ENCODE measurements around the gene SLC22A4.

SLC22A4 gene

GRCh38 chr5:132300577-132301343 is 6.6 kb downstream of the SLC22A4 start:
- no peak for DNase-seq (ENCODE audit: low read depth in 2 of 2)

GRCh38 chr5:132301344-132302271 is 7.4 kb downstream of the SLC22A4 start:
- no peak for DNase-seq (ENCODE audit: low read depth in 2 of 2)

- no peak for DNase-seq (ENCODE audit: low read depth in 2 of 2)
Measured at GRCh38 chr5:132302413-132302812, 8.2 kb downstream of the SLC22A4 start.

- DNase-seq (ENCODE audit: low read depth in 2 of 2): no peak
Measured at GRCh38 chr5:132303589-132303988, 9.4 kb downstream of the SLC22A4 start.

GRCh38 chr5:132305420-132305819 is 11.2 kb downstream of the SLC22A4 start:
- no peak for DNase-seq (ENCODE audit: low read depth in 2 of 2)

- DNase-seq (ENCODE audit: low read depth in 2 of 2): no peak
Measured at GRCh38 chr5:132308701-132309100, 14.5 kb downstream of the SLC22A4 start.

GRCh38 chr5:132309679-132310078 is 15.5 kb downstream of the SLC22A4 start:
- DNase-seq (ENCODE audit: low read depth in 2 of 2): no peak

GRCh38 chr5:132310141-132310834 is 16.1 kb downstream of the SLC22A4 start:
- no peak for DNase-seq (ENCODE audit: low read depth in 2 of 2)

- no peak for DNase-seq (ENCODE audit: low read depth in 2 of 2)
Measured at GRCh38 chr5:132313366-132313765, 19.2 kb downstream of the SLC22A4 start.

- DNase-seq (ENCODE audit: low read depth in 2 of 2): no peak
Measured at GRCh38 chr5:132313961-132314432, 19.8 kb downstream of the SLC22A4 start.

GRCh38 chr5:132315529-132316067 is 21.4 kb downstream of the SLC22A4 start:
- no peak for DNase-seq (ENCODE audit: low read depth in 2 of 2)

- DNase-seq (ENCODE audit: low read depth in 2 of 2): no peak
Measured at GRCh38 chr5:132319975-132320374, 25.8 kb downstream of the SLC22A4 start.

- DNase-seq (ENCODE audit: low read depth in 2 of 2): no peak
Measured at GRCh38 chr5:132321109-132321721, 27.0 kb downstream of the SLC22A4 start.

GRCh38 chr5:132322266-132322665 is 28.1 kb downstream of the SLC22A4 start:
- DNase-seq (ENCODE audit: low read depth in 2 of 2): no peak

GRCh38 chr5:132323202-132323601 is 29.0 kb downstream of the SLC22A4 start:
- DNase-seq (ENCODE audit: low read depth in 2 of 2): no peak

- DNase-seq (ENCODE audit: low read depth in 2 of 2): no peak
Measured at GRCh38 chr5:132325691-132326090, 31.5 kb downstream of the SLC22A4 start.

GRCh38 chr5:132327252-132327955 is 33.2 kb downstream of the SLC22A4 start:
- no peak for DNase-seq (ENCODE audit: low read depth in 2 of 2)

- no peak for DNase-seq (ENCODE audit: low read depth in 2 of 2)
Measured at GRCh38 chr5:132334812-132335211, 40.6 kb downstream of the SLC22A4 start.

- DNase-seq (ENCODE audit: low read depth in 2 of 2): no peak
Measured at GRCh38 chr5:132335402-132335801, 41.2 kb downstream of the SLC22A4 start.

- DNase-seq (ENCODE audit: low read depth in 2 of 2): no peak
Measured at GRCh38 chr5:132339502-132339901, 45.3 kb downstream of the SLC22A4 start.
